OCI-LY3 (cell line): ENCODE measurements around the gene VMP1.

Source experiments
- H2AFZ ChIP-seq: fragments of 200-600, 300-600 bp; shearing (Covaris generic); 2 replicates; pipeline ENCODE4 v1.6.0; 2014; ENCODE audit warnings: antibody characterized with exemption, low read depth, low read length
- H3K27ac ChIP-seq: fragments of 200-600, 300-600 bp; sonication (generic); 2 replicates; pipeline ENCODE4 v1.5.1; 2014; ENCODE audit warnings: mild to moderate bottlenecking, low read length, moderate library complexity, mixed read lengths
- H3K27me3 ChIP-seq: fragments of 200-600, 300-600 bp; sonication (generic); 2 replicates; pipeline ENCODE4 v1.6.1; 2014; ENCODE audit warnings: low read depth, low read length, mixed read lengths
- H3K36me3 ChIP-seq: fragments of 200-600, 300-600 bp; sonication (generic); replicated peaks from 2 replicates; pipeline ENCODE3; 2014; ENCODE audit warnings: low read depth, low read length, mixed read lengths
- H3K4me1 ChIP-seq: fragments of 300-600, 200-600 bp; sonication (generic); 2 replicates; pipeline ENCODE4 v1.6.1; 2014; ENCODE audit warnings: low read length, mixed read lengths
- H3K4me2 ChIP-seq: fragments of 200-600, 300-600 bp; sonication (generic); 2 replicates; pipeline ENCODE4 v1.6.1; 2014; ENCODE audit warnings: low read length, mixed read lengths
- H3K4me3 ChIP-seq: fragments of 300-600, 200-600 bp; sonication (generic); 2 replicates; pipeline ENCODE4 v1.5.1; 2014; ENCODE audit warnings: antibody characterized with exemption, mild to moderate bottlenecking, low read length, moderate library complexity
- H3K79me2 ChIP-seq: fragments of 300-600, 200-600 bp; shearing (Covaris generic); 2 replicates; pipeline ENCODE4 v1.6.1; 2014; ENCODE audit warnings: mild to moderate bottlenecking, low read length, mixed read lengths
- H3K9ac ChIP-seq: fragments of 300-600, 200-600 bp; shearing (Covaris generic); 2 replicates; pipeline ENCODE4 v1.6.0; 2014; ENCODE audit warnings: mild to moderate bottlenecking, low read length, moderate library complexity
- H3K9me3 ChIP-seq: fragments of 200-600, 300-600 bp; shearing (Covaris generic); 2 replicates; pipeline ENCODE4 v1.6.1; 2014; ENCODE audit warnings: low read length, mixed read lengths; ENCODE audit not compliant: insufficient read depth
- H4K20me1 ChIP-seq: fragments of 200-600, 300-600 bp; sonication (generic); 2 replicates; pipeline ENCODE4 v1.6.1; 2016; ENCODE audit warnings: low read length, mixed read lengths; ENCODE audit not compliant: insufficient read depth
- EZH2phosphoT487 ChIP-seq: fragments of 200-600 bp; shearing (Covaris generic); IDR thresholded peaks from 2 replicates; pipeline ENCODE4 v1.6.1; 2018; ENCODE audit warnings: antibody characterized with exemption, mixed run types, low read depth
- TF ChIP-seq, protein P1 (sequence below): fragments of 200-600, 300-600 bp; sonication (generic); IDR thresholded peaks from 2 replicates; pipeline ENCODE4 v1.5.1; 2014; ENCODE audit warnings: antibody characterized with exemption, low read length, low read depth

VMP1 gene

DNA sequence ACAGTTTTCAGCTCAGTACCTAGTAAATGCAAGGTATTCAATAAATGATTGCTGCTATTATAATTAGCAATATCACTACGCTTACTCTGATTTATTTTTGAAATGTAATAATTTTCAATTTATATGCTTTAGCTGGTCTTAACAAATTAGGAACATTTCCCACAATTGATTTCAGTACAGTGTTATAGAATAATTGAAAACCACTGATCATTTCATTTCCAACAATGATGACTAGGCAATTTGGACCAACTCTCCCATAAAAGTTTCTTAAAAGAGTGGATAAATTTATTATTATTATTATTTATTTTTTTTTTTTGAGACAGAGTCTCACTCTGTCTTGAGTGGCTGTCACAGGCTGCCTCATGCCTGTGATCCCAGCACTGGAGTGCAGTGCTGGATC is 41.1 kb downstream of the VMP1 start:
- H3K9ac ChIP-seq, result no peak overlapping the region
- TF ChIP-seq, protein P1, sequence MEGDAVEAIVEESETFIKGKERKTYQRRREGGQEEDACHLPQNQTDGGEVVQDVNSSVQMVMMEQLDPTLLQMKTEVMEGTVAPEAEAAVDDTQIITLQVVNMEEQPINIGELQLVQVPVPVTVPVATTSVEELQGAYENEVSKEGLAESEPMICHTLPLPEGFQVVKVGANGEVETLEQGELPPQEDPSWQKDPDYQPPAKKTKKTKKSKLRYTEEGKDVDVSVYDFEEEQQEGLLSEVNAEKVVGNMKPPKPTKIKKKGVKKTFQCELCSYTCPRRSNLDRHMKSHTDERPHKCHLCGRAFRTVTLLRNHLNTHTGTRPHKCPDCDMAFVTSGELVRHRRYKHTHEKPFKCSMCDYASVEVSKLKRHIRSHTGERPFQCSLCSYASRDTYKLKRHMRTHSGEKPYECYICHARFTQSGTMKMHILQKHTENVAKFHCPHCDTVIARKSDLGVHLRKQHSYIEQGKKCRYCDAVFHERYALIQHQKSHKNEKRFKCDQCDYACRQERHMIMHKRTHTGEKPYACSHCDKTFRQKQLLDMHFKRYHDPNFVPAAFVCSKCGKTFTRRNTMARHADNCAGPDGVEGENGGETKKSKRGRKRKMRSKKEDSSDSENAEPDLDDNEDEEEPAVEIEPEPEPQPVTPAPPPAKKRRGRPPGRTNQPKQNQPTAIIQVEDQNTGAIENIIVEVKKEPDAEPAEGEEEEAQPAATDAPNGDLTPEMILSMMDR, result no peak
- TF ChIP-seq EZH2phosphoT487, result no peak
- no peak overlapping the region for H3K27ac ChIP-seq
- no peak overlapping the region for H2AFZ ChIP-seq
- H3K4me1 ChIP-seq, result peaks cover 23% of the 10 kb centered on the region
- no peak overlapping the region for H3K4me2 ChIP-seq
- H3K79me2 ChIP-seq, result no peaks in the 10 kb centered on the region
- no peaks in the 10 kb centered on the region for H4K20me1 ChIP-seq
- H3K4me3 ChIP-seq, result no peak overlapping the region
- H3K9me3 ChIP-seq, result no peaks in the 10 kb centered on the region
- H3K36me3 ChIP-seq, result no peaks in the 10 kb centered on the region
- H3K27me3 ChIP-seq, result no peaks in the 10 kb centered on the region

DNA sequence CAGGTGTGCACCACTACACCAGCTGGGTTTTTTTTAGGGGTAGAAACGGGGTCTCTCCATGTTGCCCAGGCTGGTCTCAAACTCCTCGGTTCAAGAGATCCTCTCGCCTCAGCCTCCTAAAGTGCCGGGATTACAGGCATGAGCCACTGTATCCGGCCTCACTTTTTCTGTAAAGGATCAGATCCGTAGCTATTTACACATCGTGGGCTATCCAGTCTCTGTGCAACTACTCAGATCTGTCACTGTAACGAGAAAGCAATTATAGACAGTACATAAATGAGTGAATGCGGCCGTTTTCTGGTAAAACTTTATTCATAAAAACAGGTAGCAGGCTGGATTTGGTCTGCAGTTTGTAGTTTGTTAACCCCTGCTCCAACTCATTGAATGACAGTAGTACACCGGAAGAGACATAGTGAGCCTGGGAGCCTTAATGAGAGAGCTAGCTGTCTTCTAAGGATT is 44.5 kb downstream of the VMP1 start:
- Histone ChIP-seq H4K20me1 (no peaks in the 10 kb centered on the region), H3K27ac (peak overlapping the region; percentile 77), H3K4me3 (peak overlapping the region; percentile 42), H3K4me2 (peak overlapping the region; percentile 77), H2AFZ (no peak overlapping the region), H3K79me2 (no peaks in the 10 kb centered on the region), H3K27me3 (no peaks in the 10 kb centered on the region), H3K4me1 (peaks cover 33% of the 10 kb centered on the region), H3K9ac (peak overlapping the region; percentile 29), H3K36me3 (no peaks in the 10 kb centered on the region), H3K9me3 (no peaks in the 10 kb centered on the region)
- no peak for TF ChIP-seq EZH2phosphoT487
- TF ChIP-seq, protein P1, result no peak

DNA sequence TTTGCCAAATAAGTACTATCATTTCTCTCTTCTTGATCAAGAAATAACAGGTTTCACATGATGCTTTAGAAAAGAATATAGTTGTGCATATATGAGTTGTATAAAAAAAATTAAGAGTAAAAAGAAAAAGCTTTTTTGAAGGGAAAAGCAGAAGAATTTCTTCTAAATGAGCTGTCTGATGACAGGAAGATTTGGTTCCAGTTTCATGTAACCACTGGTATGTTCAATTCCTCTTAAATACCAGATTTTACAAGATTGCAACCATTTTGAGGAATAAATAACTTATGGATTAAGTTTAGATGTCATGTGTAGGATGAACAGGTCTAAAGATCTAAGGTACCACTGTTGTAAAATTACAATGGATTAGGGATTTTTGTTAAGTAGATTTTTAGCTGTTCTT is 45.0 kb downstream of the VMP1 start:
- Histone ChIP-seq H2AFZ (no peak overlapping the region), H3K9ac (peak overlapping the region; percentile 29), H3K79me2 (no peaks in the 10 kb centered on the region), H3K36me3 (no peaks in the 10 kb centered on the region), H3K4me3 (peak overlapping the region; percentile 42), H3K27me3 (no peaks in the 10 kb centered on the region), H3K27ac (peak overlapping the region; percentile 77), H4K20me1 (no peaks in the 10 kb centered on the region), H3K4me2 (peak overlapping the region; percentile 77), H3K4me1 (peaks cover 33% of the 10 kb centered on the region), H3K9me3 (no peaks in the 10 kb centered on the region)
- TF ChIP-seq, protein P1, result no peak
- TF ChIP-seq EZH2phosphoT487, result no peak

DNA sequence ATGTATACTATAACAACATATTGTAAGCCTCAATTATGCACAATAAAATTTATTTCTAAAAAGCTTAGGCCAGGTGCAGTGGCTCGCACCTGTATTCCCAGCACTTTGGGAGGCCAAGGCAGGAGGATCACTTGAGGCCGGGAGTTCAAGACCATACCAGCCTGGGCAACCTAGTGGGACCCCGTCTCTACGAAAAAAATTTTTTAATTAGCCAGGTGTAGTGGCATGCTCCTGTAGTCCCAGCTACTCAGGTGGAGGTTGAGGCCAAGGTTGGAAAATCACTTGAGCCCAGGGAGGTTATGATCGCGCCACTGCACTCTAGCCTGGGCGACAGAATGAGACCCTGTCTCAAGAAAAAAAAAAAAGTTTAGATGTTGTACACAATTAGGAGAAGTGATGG is 45.5 kb downstream of the VMP1 start:
- Histone ChIP-seq H3K4me3 (no peak overlapping the region), H2AFZ (no peak overlapping the region), H3K9ac (no peak overlapping the region; the same call in 1 of the 2 replicates), H4K20me1 (no peaks in the 10 kb centered on the region), H3K27me3 (no peaks in the 10 kb centered on the region), H3K4me1 (peaks cover 33% of the 10 kb centered on the region), H3K36me3 (no peaks in the 10 kb centered on the region), H3K27ac (peak overlapping the region; percentile 77), H3K9me3 (no peaks in the 10 kb centered on the region), H3K79me2 (no peaks in the 10 kb centered on the region), H3K4me2 (no peak overlapping the region; the same call in 1 of the 2 replicates)
- no peak for TF ChIP-seq EZH2phosphoT487
- TF ChIP-seq, protein P1, result no peak
